CD4-positive, alpha-beta T cell treated with Interleukin-17A for 1 hour (primary cell): ENCODE results near the gene SASH1.
A peak's percentile ranks its signal among the peaks of the same experiment; 100 is the strongest.

Source experiments
- DNase-seq: peaks from one replicate; pipeline ENCODE4 v3.0.0-alpha.2; 2020

Gene SASH1

DNA sequence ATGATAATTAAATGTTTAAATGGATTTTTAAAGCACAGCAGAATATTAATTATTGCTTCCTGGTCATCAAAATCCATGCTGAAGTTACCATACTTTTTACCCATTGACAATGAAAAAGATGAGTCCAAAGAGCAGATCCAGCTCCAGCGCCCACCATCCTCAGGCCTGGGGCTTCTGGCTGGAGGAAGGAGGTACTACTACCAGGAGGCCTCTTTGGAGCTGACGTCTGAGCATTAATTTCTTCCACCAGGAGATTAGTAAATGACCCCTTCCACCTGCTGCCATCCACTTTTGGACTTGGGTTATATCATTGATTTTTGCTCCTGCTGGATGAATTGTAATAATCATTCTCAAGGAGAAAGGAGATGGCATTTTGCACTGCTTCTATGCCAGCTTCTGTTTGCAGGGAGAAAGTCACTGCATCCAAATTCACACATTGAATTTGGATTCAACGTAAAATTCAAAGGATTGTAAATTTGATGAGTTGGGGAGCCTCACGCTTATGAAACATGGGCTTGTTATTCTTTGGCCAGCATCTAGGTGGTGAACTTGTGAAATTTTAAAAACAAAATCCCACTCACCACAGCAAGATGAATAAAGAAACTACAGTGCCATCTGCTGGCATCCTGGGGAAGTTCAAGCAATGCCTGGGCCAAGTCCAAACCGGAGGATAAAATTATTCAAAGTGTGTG, 121.8 kb downstream of the SASH1 start:
- peak; percentile 60 for DNase-seq

DNA sequence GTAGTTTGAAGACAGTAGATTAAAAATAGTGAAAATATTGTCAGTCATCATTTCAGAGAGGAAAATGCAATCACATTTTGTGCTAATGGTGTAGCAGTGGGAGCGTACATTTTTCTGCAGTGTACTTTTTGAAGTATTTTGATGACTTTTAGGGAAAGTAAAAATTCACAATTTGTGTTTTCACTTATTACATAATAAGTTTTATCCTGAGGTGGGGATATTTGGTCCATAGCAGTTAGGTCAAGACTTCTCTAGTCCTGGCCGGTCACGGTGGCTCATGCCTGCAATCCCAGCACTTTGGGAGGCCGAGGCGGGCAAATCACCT, 122.3 kb downstream of the SASH1 start:
- no peak for DNase-seq

DNA sequence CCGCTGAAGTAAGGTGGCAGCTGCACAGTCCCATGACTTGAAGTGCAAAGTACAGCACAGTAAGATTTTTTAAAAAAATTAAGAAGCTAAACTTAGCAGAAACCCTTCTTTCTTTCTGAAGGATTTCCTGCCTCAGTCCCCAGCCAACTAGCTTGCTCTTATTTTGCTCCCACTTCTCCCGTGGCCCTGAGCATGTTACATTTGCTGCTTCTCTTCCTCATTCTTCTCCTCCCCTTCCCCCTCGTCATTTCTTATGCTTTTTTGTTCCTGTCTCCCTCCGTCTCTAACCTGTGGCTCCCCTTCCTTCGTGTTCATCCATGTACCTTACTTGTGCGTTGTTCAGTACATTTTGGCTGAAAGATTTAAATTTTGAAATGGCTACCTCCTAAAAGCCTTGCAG, 123.0 kb downstream of the SASH1 start:
- DNase-seq, result no peak

DNA sequence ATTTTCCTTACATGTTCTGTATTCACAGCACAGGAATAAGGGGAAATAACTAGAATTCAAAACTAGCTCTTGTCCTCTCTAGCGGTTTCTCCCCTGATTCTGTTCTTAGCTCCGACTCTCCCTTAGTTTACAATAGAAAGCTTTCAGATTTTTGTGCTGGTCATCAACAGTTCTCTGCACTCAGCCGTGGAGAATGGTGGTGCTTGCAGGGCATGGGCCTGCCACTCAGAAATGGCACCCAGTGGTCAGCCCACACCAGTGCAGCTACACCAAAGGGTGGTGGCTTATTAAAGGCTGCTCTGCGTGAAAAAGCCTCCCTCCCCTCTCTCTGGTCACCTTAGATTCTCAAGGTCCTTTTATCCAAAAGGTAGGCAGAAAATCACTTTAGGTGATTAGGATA, 123.5 kb downstream of the SASH1 start:
- DNase-seq, result no peak

DNA sequence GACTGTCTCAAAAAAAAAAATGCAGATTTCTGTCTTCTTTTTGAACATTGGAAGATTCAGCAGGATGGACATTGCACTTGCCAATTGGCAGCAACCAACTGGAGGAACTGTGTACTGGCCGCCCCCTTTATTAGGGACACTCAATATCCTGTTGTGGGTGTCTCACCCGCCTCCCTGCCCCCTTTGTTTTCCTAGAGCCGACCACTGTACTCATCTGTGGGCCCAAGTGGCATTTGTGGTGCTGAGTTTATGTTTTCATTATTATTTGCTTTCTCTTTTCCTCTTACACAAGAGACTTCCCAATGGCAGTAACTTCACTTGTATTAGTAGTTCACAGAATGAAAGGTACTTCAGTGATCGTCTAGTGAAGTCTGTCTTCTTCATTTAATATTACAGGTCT, 125.3 kb downstream of the SASH1 start:
- no peak for DNase-seq

DNA sequence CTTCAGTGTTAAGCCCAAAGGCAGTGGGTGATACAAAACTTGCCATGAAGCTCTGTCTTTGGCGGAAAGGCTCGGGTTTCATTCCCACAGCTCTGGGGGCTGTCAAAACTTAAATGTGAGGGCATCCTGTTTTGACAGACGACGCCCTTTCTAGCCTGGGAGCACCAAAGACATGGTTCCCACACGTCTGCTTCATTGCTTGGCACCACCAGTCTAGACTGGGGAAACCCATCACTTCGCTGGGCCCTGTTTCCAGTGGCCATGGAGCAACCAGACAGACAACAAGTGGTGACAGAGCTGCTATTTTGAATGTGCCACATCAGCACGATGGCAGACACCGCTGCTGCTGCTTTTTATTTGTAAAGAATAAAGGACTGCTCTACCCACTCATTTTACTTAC, 127.5 kb downstream of the SASH1 start:
- DNase-seq, result no peak

DNA sequence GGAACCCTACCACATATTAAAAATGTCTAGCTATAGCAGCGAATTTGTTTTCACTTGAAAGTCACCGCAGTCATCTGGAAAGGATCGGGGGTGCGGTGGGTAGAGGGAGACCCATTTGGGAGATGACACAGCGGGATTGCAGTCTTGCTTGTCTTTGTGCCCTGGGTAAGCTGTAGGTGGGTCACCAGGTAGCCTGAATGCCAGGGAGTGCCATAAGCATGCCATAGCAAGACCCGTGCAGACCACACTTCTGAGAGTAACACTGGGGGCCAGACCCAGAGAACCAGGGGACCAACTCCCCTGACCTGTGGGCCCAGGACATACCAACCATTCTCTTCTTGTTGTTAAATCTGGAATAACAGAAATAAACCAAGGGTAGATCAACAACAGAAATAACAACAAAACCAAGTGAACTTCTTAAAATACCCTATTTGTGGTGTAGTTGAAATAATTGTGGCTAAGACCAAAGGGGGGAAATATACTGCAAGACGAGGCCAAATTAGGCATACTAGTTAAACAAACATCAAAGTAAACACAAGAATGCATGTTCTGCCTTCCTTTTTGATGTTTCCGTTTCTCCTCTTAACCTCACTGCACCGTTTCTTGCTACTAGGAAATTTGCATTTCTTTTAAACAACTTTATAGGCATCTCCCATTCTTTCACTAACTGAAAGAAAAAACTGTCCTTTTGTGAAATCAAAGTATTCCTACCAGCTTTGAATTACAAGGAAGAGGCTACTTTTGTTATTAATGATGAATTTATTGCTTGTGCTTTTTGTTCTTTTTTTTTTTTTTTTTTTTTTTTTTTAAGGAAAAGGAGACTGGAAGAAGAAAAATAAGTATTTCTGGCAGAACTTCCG, 128.2 kb downstream of the SASH1 start:
- DNase-seq, result no peak

DNA sequence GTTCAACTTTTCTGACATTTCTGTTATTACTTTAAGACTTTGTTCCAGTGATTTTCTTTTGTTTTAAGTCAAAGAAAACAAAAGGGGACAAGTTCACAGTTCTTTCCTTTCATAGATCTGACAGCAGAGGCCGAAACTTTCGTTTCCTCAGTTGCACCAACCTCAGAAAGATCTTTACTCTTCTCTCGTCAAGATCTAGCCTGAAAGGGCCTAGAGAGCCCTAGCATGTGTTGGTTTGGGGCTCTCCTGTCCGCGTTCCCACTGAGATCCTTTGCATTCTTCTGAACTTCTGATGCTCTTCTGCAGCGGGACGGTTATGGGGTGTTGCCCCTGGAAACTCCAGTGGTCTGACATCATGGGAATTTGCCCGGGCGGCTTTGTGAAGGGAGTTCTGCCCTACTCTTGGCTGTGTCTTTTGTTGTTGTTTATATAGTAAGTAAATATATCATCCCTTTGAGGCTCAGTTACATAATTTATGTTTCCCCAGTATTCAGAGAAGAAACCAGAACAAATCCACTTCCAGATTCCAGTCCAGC, 129.1 kb downstream of the SASH1 start:
- no peak for DNase-seq

DNA sequence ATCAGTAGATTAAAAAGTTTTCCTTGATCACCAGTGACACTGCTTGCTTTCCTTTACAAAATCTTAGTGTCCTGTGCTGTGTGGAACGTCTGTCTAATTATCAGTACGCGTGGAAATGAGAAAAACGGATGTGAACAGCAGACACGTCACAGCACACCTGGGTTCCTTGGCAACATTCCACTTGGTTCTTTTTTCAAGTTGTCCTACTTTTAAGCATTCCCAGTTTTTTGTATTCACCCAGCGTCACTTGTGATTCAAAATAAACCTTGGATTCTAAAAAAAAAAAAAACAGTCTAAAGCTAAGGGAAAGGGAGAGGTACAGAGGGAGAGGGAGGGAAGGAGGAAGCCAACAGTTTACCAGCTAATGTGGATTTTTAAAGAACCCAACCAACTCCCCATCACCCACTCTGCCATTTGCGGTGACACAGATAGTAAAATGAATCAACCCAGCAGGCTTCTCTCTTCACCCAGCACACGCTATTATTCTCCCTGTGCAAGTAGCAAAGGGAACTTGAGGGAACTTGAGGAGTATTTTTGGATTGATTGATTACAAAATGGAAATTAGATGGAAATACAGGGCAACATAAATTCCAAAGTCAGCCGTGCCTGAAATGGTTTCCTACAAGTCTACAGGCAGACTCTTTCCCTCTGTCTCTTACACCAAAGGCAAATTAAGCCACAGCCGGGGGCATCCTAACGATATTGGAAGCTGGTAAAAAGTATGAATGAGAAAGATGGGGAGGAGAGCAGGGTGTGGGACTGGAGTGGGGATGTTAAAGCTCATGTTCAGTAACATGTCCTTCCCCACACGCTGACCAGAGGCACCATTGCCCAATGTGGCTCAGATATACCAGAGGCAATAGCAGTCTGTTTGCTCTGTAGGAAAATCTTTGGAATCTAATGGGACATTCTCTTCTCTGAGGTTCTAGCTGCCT, 129.8 kb downstream of the SASH1 start:
- no peak for DNase-seq

DNA sequence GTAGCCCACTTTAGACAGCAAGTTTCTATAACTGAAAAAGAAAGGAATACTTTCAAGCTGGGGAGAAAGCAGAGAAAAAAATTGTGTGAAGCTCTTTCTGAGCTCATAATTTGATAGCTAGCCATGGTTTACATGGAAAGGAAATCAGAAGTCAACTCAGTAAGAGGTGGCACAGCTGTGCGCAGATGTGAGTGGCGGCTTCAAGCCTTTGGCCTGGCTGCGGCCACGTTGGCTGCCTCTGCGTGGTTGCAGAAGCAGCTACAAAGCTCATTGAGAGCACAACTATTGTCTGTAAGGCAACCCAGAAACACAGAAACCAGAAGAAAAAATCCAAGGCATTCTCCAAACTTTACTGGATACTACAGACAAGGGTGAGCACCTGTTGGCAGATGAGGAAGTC, 136.9 kb downstream of the SASH1 start:
- no peak for DNase-seq

DNA sequence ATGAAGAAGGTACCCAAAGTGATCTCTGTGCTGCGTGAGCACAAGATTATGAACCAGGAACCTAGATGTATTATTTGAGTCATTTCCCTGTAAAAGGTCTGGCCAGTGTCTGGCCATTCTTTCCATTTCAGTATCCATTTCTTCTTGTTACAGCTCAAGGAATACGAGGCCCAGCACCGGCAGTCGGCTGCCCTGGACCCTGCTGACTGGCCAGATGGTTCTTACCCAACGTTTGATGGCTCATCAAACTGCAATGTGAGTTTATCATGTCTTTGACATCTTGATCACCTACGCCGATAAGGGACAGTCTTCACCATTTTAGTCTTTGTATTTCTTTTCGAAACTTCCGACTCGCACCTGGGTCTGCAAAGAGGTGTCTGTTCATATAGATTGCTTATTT, 144.8 kb downstream of the SASH1 start:
- DNase-seq, result no peak

DNA sequence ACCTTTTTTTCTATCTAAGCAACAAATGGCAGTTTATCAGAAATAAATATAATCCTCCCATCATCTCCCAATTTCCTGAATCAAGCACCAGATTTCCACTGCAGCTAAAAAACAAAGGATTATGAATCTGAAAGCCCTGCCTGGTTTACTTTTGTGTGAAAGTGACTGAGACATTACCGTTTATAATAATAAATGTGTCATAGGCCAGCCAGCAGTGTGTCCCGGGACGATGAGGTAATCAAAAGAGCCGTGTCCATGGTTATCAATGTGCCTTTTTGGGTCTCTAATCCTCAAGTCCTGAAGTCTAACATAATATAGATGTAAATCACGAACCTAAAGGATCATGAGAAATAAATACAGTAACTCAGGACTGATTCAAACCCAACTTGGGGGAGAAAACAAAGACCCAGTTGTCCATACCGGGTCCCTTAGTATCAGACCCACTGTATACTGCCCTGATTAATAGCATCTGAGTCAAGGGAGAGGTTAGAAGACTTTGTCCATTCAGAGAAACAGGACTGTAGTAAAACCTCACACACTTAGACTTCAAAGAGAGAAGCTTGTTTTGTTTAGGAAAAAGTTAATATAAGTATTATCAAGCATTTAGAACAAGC, 149.1 kb downstream of the SASH1 start:
- no peak for DNase-seq

DNA sequence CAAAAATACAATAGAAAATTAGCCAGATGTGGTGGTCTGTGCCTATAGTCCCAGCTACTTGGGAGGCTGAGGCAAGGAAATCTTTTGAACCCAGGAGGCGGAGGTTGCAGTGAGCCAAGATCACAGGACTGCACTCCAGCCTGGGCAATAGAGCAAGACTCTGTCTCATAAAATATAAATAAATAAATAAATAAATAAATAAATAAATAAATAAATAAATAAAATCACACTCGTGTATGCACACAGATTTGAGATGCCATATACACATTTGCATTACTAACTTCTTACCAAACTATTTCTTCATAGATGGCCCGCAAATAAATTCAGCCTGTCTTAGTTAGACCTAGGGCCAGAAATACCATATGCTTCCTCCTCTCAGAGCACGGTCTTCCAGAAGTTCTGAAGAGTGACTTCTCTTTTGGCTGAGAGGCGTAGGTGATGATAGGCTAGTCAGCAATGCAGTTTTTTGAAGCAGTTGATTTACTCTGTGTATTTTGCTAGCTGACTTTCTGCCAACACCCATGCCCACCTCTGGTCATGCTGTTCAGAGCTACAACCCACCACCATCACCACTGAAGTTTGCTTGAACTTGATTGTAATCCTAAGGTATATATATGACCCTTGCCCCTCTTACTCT, 150.1 kb downstream of the SASH1 start:
- DNase-seq, result no peak

DNA sequence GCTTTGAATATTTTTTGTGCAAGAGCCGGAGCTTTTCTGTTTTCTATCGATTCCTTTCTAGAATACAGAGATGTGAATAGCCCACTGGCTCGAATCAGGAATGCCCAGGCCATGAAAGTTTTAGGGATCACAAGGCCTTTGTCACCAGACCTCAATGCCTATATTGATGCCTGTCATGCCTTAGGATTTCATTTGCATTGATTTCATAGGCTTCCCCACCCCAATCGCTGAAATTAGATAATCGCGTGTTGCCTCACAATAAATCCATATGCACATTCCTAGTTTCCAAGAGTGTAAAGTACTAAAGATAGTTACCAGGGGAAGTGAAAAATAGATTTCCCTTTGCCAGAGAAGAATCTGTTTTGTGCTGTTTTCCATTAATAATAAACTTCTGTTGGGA, 150.8 kb downstream of the SASH1 start:
- DNase-seq, result no peak

DNA sequence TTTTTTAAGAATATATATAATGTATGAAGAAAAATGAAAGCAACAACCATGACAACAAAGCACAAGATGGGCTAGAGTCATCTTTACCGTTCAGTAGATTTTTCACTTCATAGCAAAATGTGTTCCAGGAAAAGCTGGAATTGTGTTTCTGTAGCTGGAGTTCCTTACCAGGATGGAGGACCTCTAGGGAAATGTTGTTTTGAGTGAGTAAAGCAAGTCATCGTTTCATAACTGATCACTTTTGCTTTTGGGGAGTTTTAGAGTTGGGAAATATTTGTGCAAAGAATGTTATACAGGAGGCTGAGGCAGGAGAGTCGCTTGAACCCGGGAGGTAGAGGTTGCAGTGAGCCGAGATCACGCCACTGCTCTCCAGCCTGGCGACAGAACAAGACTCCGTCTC, 151.6 kb downstream of the SASH1 start:
- no peak for DNase-seq

DNA sequence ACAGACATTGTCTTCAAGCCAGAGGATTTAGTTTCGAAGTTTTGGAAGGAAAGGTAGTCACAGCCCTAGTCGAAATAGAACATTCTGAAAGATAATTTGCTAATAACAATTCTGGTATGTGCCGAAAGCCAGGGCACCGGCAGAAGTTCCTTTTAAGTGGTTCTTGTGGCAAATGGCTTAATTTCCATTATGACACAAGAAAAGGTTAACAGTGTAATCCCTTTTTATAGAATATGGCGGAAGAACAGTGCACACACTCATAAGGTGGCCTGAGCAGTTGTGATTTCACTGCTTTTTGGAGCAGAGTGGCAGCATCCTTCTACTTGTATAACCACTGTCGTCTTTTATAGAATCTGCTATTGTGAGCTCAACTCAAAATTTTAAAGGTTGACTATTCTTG, 152.4 kb downstream of the SASH1 start:
- DNase-seq, result no peak

DNA sequence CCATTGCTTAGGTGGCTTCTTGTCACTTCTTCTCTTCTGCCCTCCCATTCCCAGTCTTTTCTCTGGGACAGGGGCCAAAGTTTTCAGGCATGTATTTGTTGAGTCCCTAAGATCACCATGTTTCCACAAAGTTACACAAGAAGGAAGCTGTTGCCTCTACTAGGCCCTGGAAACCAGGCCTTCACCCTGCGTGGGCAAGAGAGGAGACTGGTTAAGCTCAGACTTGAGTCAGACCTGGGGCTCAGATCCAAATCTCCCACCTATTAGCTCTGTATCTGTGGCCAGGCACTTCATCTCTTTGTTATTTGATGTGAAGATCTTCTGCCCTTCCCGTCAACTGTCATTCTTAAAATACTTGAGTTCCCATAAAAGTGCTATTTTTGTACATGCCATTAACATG, 154.6 kb downstream of the SASH1 start:
- no peak for DNase-seq

DNA sequence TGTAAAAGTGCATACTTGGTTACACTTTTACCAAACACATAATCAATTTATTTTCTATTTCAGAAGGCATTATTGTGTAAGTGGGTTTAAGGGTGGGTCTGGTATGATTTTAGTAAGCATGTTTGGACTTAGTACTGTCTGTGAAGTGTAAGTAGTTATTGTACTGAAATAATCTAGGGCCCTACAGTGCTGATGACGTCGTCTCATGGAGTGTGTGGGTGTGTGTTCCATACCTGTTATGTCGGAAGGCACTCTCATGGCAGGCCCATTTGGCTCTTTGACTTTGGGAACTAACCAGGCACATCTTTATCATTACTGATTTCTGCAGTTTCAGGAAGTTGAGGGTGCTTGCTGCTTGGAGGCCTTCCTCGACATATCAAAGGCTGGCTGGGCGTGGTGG, 155.1 kb downstream of the SASH1 start:
- no peak for DNase-seq

DNA sequence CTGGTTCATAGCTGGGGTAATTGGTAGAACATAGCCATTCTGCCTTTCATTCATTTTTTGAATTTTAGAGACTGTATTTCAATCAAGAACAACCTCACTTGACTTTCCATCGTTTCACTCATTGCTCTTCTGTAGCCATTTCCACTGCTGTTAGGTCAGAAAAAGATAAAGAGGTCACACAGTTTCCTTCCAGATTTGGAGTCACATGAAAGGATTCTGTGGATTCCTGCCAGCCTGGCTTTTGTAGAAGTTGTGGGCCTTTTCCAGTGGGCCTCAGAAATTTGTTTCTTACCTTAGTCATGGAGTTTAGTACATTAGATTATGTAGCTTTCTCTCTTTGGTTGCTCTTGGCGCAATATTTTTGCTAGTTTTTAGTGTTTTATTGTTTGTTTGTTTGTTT, 157.8 kb downstream of the SASH1 start:
- no peak for DNase-seq

DNA sequence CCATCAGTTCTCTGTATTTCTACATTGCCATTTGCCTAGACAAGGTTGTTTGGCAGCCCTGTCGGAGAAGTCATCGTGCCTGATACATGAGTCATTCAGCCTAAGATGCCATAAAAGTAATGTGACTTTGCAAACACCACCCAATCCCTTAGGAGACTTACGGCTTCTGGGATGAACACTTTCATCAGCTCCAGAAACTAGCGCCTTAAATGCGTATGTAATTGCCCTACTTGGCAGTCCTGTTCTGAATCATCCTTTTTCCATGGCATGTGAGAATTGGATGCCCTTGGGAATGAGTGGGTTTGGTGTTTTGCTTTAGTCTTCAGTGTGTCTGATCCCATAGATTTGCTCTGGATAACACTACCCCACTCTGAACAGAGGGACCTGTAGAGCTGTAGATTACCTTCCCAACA, 158.5 kb downstream of the SASH1 start:
- no peak for DNase-seq

DNA sequence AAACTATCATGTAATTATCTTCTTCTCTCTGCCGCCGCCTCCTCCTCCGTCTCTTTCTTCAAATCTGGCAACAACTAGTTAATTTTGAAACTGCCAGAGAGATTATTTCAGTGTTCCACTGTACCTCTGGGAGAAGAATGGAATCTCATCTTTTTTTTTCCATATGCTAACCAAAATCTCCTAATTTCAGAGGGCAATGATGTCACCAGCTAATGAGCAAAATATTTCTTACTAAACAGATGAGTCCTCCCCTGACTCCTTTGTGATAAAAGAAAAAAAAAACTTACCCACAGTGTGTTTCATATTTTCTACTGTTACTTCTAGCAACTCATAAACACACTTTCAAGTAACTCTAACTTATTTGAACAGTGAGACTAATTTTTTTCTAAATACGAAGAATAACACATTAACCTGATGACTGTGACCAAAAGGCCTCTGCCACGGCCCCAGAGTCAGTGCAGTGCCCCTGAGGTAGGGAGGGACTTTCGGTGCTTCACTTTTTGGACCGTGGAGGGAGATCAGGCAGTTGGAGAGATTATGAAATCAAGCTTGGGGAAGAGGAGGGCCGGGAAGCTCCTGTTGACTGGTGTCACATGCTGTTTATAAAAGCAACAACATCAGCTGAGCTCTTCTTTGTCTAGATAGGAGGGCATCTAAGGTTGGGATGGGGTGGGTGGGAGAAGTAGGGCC, 159.6 kb downstream of the SASH1 start:
- DNase-seq, result no peak

DNA sequence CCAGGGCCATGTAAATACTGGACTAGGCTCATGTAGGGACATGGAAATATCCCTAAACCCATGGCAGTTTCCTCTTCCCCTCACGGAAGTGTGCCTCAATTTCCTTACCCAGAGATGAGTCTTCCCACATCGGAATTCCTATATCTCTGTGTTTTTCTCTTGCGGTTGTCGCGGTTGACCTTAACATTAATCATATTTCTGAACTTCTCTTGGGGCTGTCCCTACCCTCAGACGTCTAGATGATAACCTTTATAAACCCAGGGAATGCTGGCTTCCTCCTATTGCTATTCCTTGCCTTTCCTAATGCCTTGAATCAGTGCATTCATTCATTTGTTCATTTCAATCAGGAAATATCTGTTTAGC, 160.1 kb downstream of the SASH1 start:
- DNase-seq, result no peak
